WTC11 (cell line): ENCODE data around the gene RCE1. TPM values are rescaled to one million over a fixed set of nuclear protein-coding genes. Genes with fewer than 3 reads are reported as not detected.

ENCODE experiments used
- ATAC-seq: fragments of 200-7000 bp; cut with Tn5 transposase; 2 replicates; pipeline ENCODE4 v1.10.0; 2021; ENCODE audit warnings: mild to moderate bottlenecking, moderate library complexity
- CTCF ChIA-PET: fragments of 300-600 bp; sonication (Branson Sonifier 250); formaldehyde crosslinking; loops from one replicate; lab custom pipeline; 2021; ENCODE audit warnings: antibody characterized with exemption; lab: Charles Lee
- POLR2A ChIA-PET: fragments of 350-600 bp; sonication (Branson Sonifier 250); formaldehyde crosslinking; loops from one replicate; lab custom pipeline; 2021; ENCODE audit warnings: antibody characterized with exemption; lab: Charles Lee
- DNase-seq: peaks from one replicate; pipeline ENCODE4 v3.0.0; 2021; ENCODE audit warnings: low spot score
- H3K27ac Mint-ChIP-seq: 2 replicates; pipeline ENCODE4 v1.8.0; 2021; ENCODE audit warnings: mixed read lengths
- H3K27me3 Mint-ChIP-seq: 2 replicates; pipeline ENCODE4 v1.8.0; 2021; ENCODE audit warnings: low read depth, mild to moderate bottlenecking, moderate library complexity, mixed read lengths
- H3K36me3 Mint-ChIP-seq: 2 replicates; pipeline ENCODE4 v1.8.0; 2021; ENCODE audit warnings: mixed read lengths
- H3K4me1 Mint-ChIP-seq: 2 replicates; pipeline ENCODE4 v1.8.0; 2022; ENCODE audit warnings: mixed read lengths
- H3K4me3 Mint-ChIP-seq: 2 replicates; pipeline ENCODE4 v1.8.0; 2021; ENCODE audit warnings: mild to moderate bottlenecking, moderate library complexity, mixed read lengths
- H3K9me3 Mint-ChIP-seq: 2 replicates; pipeline ENCODE4 v1.8.0; 2021; ENCODE audit warnings: mixed read lengths
- ATF1 ChIP-seq: sonication (generic); formaldehyde crosslinking; IDR thresholded peaks from 2 replicates; pipeline ENCODE4 v1.8.1; 2023; ENCODE audit warnings: mild to moderate bottlenecking, moderate library complexity, missing genetic modification reagents
- ELF4 ChIP-seq: sonication (generic); formaldehyde crosslinking; IDR thresholded peaks from 2 replicates; pipeline ENCODE4 v1.8.1; 2022; ENCODE audit warnings: low read depth, mild to moderate bottlenecking, moderate library complexity, missing genetic modification reagents
- FOXP1 ChIP-seq: sonication (generic); formaldehyde crosslinking; IDR thresholded peaks from 2 replicates; pipeline ENCODE4 v1.8.0; 2022; ENCODE audit warnings: missing genetic modification reagents, mild to moderate bottlenecking, moderate library complexity, borderline replicate concordance
- GABPB1 ChIP-seq: sonication (generic); formaldehyde crosslinking; IDR thresholded peaks from 2 replicates; pipeline ENCODE4 v1.8.1; 2023; ENCODE audit warnings: mild to moderate bottlenecking, missing genetic modification reagents
- GTF2I ChIP-seq: fragments of 250-450 bp; sonication (Bioruptor Pico); conservative IDR thresholded peaks from 2 replicates; pipeline ENCODE4 v1.4.0; 2021; ENCODE audit warnings: mild to moderate bottlenecking
- IRF2 ChIP-seq: sonication (generic); formaldehyde crosslinking; IDR thresholded peaks from 2 replicates; pipeline ENCODE4 v1.8.0; 2022; ENCODE audit warnings: low read depth, missing genetic modification reagents, borderline replicate concordance
- KAT7 ChIP-seq: sonication (generic); formaldehyde crosslinking; IDR thresholded peaks from 2 replicates; pipeline ENCODE4 v1.8.1; 2023; ENCODE audit warnings: missing genetic modification reagents, mild to moderate bottlenecking, borderline replicate concordance
- NFATC4 ChIP-seq: fragments of 250-450 bp; sonication (Bioruptor Pico); IDR thresholded peaks from 2 replicates; pipeline ENCODE4 v1.9.0; 2021; ENCODE audit warnings: mild to moderate bottlenecking
- NFE2L1 ChIP-seq: sonication (generic); formaldehyde crosslinking; IDR thresholded peaks from 2 replicates; pipeline ENCODE4 v1.8.1; 2023; ENCODE audit warnings: missing genetic modification reagents
- NR3C1 ChIP-seq: sonication (generic); formaldehyde crosslinking; conservative IDR thresholded peaks from 2 replicates; pipeline ENCODE4 v1.8.1; 2023; ENCODE audit warnings: low read depth, mild to moderate bottlenecking, missing genetic modification reagents
- TEAD1 ChIP-seq: sonication (generic); formaldehyde crosslinking; IDR thresholded peaks from 2 replicates; pipeline ENCODE4 v1.8.0; 2022; ENCODE audit warnings: mild to moderate bottlenecking, missing genetic modification reagents
- ZBTB21 ChIP-seq: sonication (generic); formaldehyde crosslinking; IDR thresholded peaks from 2 replicates; pipeline ENCODE4 v1.8.1; 2023; ENCODE audit warnings: mild to moderate bottlenecking, missing genetic modification reagents, borderline replicate concordance
- ZNF138 ChIP-seq: sonication (generic); formaldehyde crosslinking; conservative IDR thresholded peaks from 2 replicates; pipeline ENCODE4 v1.8.1; 2022; ENCODE audit warnings: mild to moderate bottlenecking, moderate library complexity, missing genetic modification reagents
- ZNF232 ChIP-seq: sonication (generic); formaldehyde crosslinking; IDR thresholded peaks from 2 replicates; pipeline ENCODE4 v1.8.0; 2022; ENCODE audit warnings: mild to moderate bottlenecking, missing genetic modification reagents
- ZNF263 ChIP-seq: sonication (generic); formaldehyde crosslinking; IDR thresholded peaks from 2 replicates; pipeline ENCODE4 v1.8.1; 2022; ENCODE audit warnings: low read depth, mild to moderate bottlenecking, moderate library complexity, missing genetic modification reagents
- total RNA-seq: library from RNA; stranded (reverse); gene quantifications from 3 replicates; pipeline ENCODE4 v1.2.3, GENCODE V29; 2021
- TF ChIP-seq, protein P1 (sequence below): sonication (generic); formaldehyde crosslinking; IDR thresholded peaks from 2 replicates; pipeline ENCODE4 v1.8.0; 2022; ENCODE audit warnings: mild to moderate bottlenecking, missing genetic modification reagents
- TF ChIP-seq, protein P2 (sequence below): sonication (generic); formaldehyde crosslinking; IDR thresholded peaks from 2 replicates; pipeline ENCODE4 v1.8.1; 2022; ENCODE audit warnings: mild to moderate bottlenecking, moderate library complexity, missing genetic modification reagents
- TF ChIP-seq, protein P3 (sequence below): sonication (generic); formaldehyde crosslinking; IDR thresholded peaks from 2 replicates; pipeline ENCODE4 v1.8.1; 2023; ENCODE audit warnings: mild to moderate bottlenecking, missing genetic modification reagents
- TF ChIP-seq, protein P4 (sequence below): sonication (generic); formaldehyde crosslinking; IDR thresholded peaks from 2 replicates; pipeline ENCODE4 v1.8.1; 2023; ENCODE audit warnings: mild to moderate bottlenecking, missing genetic modification reagents

The RCE1 gene
- total RNA-seq, 1 experiment from 2014 or later, result 34.6 TPM

DNA sequence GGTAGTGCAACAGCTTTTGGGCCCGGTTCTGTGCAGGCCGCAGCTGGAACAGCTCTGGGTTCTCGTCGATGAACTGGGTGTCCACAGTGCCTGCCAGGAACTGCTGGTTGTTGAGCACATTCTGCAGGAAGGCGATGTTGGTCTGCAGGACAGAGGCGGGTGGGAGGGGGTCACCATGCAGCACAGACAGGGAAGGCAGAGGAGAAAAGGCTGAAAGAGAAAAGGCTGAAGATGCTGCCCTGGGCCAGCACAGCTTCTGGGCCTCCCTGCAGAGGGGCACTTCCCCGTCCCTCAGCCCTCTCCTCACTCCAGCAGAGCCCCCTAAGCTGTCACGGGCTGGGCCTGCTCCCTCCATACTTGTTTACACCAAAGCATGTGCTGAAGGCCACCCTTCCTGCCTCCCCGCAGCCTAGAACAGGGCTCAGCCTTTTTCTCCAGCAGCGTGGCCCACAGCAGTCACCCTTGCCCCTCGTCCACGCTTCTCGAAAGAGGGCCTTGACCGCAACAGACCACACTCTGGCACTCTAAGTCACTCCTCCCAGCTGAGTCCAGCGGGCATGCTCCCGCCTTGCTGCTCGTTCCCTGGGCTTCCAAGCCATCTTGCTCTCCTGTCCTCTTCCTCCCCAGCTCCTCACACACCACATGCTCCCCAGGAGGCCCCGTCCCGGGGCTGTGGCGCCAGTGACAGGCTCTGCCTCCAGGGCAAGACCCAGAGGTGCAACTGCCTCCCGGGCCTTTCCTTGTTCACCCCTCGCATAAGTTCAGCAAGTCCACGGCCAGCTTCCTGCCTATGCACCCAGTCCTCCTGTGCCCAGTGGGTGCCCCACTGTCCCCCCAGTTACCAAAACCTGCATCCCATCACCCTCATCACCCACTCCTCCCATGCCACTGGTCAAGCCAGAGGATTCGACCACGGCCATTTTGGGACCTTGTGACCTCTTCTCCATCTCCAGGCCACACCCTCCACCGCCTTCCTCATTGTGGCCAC is 10.3 kb downstream of the RCE1 start:
- Mint-ChIP-seq H3K9me3 (no peaks in the 10 kb centered on the region), H3K36me3 (no peaks in the 10 kb centered on the region), H3K27me3 (no peaks in the 10 kb centered on the region), H3K4me1 (peaks cover 17% of the 10 kb centered on the region), H3K4me3 (no peak overlapping the region), H3K27ac (peak overlapping the region; percentile 65; the same call in 1 of the 2 replicates)
- no peak for TF ChIP-seq ATF1 (CRISPR knock-in tag)
- TF ChIP-seq GTF2I (CRISPR knock-in tag), result no peak
- no peak for TF ChIP-seq ELF4 (CRISPR knock-in tag)
- TF ChIP-seq ZBTB21, result no peak
- DNase-seq, result no peak
- ChIA-PET POLR2A (interaction anchor here (0.6 to 2.6 kb wide), 2 partner anchors 10 to 157 kb away, joined by 3 to 14 read pairs; partner anchors contain the start of gene RCE1), CTCF (interaction anchor here (0.6 to 3.1 kb wide), 8 partner anchors 8 to 168 kb away, joined by 3 to 25 read pairs (median 6); partner anchors contain the start of genes C11orf86 and PC)
- ATAC-seq, result no peak

DNA sequence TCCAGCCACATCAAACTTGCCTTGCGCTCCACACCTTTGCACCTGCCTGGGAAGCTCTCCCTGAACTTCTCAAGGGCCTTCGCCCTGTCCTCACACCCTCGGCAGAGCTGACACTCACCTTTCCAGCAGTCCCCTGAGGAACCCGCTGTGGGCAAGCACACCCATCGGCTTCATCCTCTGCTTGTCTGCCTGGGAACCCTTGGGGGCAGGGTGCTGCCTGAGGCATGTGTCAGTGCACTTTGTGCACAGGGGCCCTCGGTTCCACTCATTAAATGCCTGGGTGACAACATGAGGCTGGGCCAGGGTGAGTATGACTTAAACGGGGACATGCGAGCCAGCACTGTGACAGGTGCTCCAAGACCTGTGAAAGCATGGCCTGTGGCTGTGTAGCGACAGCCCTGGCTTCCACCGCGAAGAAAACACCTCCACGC is 11.0 kb downstream of the RCE1 start:
- ATAC-seq (no peak), DNase-seq (no peak)
- H3K36me3 Mint-ChIP-seq, result no peaks in the 10 kb centered on the region
- CTCF ChIA-PET, result interaction anchor here (1.1 to 3.1 kb wide), 2 partner anchors 9 to 28 kb away, joined by 3 to 25 read pairs; no protein-coding TSS in a partner anchor
- H3K27ac Mint-ChIP-seq, result peak overlapping the region; percentile 65; the same call in 1 of the 2 replicates
- no peaks in the 10 kb centered on the region for H3K27me3 Mint-ChIP-seq
- no peak overlapping the region for H3K4me3 Mint-ChIP-seq
- peaks cover 17% of the 10 kb centered on the region for H3K4me1 Mint-ChIP-seq
- TF ChIP-seq KAT7 (CRISPR knock-in tag), result no peak
- no peak for TF ChIP-seq NR3C1
- no peak for TF ChIP-seq ZNF232
- TF ChIP-seq, protein P1, sequence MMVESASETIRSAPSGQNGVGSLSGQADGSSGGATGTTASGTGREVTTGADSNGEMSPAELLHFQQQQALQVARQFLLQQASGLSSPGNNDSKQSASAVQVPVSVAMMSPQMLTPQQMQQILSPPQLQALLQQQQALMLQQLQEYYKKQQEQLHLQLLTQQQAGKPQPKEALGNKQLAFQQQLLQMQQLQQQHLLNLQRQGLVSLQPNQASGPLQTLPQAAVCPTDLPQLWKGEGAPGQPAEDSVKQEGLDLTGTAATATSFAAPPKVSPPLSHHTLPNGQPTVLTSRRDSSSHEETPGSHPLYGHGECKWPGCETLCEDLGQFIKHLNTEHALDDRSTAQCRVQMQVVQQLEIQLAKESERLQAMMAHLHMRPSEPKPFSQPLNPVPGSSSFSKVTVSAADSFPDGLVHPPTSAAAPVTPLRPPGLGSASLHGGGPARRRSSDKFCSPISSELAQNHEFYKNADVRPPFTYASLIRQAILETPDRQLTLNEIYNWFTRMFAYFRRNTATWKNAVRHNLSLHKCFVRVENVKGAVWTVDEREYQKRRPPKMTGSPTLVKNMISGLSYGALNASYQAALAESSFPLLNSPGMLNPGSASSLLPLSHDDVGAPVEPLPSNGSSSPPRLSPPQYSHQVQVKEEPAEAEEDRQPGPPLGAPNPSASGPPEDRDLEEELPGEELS, result no peak
- TF ChIP-seq, protein P2, sequence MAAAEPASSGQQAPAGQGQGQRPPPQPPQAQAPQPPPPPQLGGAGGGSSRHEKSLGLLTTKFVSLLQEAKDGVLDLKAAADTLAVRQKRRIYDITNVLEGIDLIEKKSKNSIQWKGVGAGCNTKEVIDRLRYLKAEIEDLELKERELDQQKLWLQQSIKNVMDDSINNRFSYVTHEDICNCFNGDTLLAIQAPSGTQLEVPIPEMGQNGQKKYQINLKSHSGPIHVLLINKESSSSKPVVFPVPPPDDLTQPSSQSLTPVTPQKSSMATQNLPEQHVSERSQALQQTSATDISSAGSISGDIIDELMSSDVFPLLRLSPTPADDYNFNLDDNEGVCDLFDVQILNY (CRISPR knock-in tag), result no peak
- H3K9me3 Mint-ChIP-seq, result no peaks in the 10 kb centered on the region
- POLR2A ChIA-PET, result no interaction called here

DNA sequence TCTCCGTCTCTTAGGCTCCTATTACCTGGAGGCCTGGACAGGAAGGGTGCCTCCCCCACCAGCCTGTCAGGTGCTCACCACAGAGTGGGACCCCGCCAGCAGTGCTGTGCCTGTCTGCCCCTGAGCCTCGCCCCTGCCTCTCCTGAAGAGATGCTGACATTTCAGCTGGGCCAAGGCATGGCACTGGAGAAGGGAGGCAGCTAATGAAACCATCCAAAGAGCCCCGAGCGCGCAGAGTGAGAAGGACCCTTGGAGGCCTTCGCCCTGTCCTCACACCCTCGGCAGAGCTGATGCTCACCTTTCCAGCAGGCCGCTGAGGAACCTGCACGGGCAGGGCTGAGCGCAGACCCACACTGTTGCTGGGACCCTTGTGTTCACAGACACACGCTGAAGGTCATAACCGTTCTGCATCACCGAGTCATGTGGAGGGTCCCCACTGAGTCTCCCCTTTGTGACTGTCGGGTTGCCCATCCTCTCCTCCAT is 11.5 kb downstream of the RCE1 start:
- CTCF ChIA-PET, result interaction anchor here (1.1 to 3.1 kb wide), 3 partner anchors 9 to 101 kb away, joined by 3 to 25 read pairs (median 4); no protein-coding TSS in a partner anchor
- Mint-ChIP-seq H3K36me3 (no peaks in the 10 kb centered on the region), H3K4me3 (peak overlapping the region; percentile 81)

More for the DNA sequence above, 11.5 kb downstream of the RCE1 start:
- Mint-ChIP-seq H3K27me3 (no peaks in the 10 kb centered on the region), H3K27ac (peak overlapping the region; percentile 99; the same call in 1 of the 2 replicates), H3K4me1 (peaks cover 17% of the 10 kb centered on the region), H3K9me3 (no peaks in the 10 kb centered on the region)
- no peak for DNase-seq
- POLR2A ChIA-PET, result interaction anchor here (1.7 kb wide), 1 partner anchor 177 kb away, joined by 6 read pairs; the partner anchor contains the start of gene RBM4B
- ATAC-seq, result no peak
- TF ChIP-seq, protein P3, sequence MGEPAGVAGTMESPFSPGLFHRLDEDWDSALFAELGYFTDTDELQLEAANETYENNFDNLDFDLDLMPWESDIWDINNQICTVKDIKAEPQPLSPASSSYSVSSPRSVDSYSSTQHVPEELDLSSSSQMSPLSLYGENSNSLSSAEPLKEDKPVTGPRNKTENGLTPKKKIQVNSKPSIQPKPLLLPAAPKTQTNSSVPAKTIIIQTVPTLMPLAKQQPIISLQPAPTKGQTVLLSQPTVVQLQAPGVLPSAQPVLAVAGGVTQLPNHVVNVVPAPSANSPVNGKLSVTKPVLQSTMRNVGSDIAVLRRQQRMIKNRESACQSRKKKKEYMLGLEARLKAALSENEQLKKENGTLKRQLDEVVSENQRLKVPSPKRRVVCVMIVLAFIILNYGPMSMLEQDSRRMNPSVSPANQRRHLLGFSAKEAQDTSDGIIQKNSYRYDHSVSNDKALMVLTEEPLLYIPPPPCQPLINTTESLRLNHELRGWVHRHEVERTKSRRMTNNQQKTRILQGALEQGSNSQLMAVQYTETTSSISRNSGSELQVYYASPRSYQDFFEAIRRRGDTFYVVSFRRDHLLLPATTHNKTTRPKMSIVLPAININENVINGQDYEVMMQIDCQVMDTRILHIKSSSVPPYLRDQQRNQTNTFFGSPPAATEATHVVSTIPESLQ (CRISPR knock-in tag), result no peak
- no peak for TF ChIP-seq ZNF263 (CRISPR knock-in tag)
- TF ChIP-seq NFATC4 (CRISPR knock-in tag), result no peak
- TF ChIP-seq, protein P1, result no peak
- no peak for TF ChIP-seq ATF1 (CRISPR knock-in tag)
- no peak for TF ChIP-seq ZNF138 (CRISPR knock-in tag)
- TF ChIP-seq, protein P4, sequence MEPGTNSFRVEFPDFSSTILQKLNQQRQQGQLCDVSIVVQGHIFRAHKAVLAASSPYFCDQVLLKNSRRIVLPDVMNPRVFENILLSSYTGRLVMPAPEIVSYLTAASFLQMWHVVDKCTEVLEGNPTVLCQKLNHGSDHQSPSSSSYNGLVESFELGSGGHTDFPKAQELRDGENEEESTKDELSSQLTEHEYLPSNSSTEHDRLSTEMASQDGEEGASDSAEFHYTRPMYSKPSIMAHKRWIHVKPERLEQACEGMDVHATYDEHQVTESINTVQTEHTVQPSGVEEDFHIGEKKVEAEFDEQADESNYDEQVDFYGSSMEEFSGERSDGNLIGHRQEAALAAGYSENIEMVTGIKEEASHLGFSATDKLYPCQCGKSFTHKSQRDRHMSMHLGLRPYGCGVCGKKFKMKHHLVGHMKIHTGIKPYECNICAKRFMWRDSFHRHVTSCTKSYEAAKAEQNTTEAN (CRISPR knock-in tag), result no peak
- no peak for TF ChIP-seq NR3C1
- no peak for TF ChIP-seq TEAD1
- TF ChIP-seq GABPB1 (CRISPR knock-in tag), result no peak
- TF ChIP-seq NFE2L1 (CRISPR knock-in tag), result no peak
- no peak for TF ChIP-seq FOXP1
- TF ChIP-seq IRF2 (CRISPR knock-in tag), result no peak
- TF ChIP-seq GTF2I (CRISPR knock-in tag), result no peak
